ENCODE measurements around the gene B3GNT9. TPM values are rescaled to one million over a fixed set of nuclear protein-coding genes. Genes with fewer than 3 reads are reported as not detected.

B3GNT9 gene
- 13.9 TPM for total RNA-seq

DNA sequence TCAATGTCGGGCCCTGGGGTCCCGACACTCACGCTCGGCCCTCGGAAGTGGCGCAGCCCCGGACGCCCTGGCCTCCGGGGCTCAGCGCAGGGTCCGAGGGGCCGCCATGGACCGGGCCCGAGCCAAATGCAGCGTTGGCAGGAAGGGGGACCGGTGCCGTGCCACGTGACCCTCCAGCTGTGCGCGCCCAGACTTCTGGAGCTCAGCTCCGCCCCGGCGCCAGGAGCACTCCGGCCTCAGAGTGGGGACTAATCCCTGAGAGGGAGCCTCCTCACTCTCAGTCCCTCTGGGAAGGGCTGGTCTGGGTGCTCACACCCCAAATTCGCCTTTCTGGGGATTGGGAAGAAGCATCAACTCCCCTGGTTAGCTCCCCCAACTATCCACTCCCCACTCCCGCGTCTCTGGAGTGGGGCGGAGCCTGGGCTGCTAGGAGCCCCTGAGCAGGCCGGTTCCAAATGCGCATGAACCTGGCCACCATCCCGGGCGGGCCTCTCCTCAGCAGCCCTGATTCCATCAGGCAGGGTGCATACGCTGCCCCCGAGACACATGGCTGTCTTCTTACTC is at the start of gene B3GNT9:
B3GNT9 (minus strand) TSS at position 166 of the 564 bp plus-strand sequence. CDS start 513 bp downstream, outside the sequence.
- ATAC-seq, result peak; percentile 87
- DNase-seq (ENCODE audit: low spot score), result peak; percentile 86
- intact Hi-C loops (cut with DNase I), result no loop called here

DNA sequence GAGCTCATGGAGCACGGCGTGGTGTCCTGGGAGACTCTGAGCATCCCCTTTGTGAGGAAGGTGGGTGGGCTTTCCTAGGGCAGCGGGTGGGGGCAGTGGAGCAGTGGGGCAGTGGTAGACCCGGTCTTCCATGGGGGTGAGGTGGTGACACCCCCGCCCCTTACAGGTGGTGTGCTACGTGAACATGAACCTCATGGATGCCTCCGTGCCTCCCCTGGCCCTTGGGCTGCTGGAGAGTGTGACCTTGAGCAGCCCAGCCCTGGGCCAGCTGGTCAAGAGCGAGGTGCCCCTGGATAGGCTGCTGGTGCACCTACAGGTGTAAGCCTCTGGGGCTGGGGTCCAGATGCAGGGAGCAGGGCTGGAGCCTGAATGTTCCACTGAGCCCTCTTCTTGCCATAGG is 49.7 kb upstream of the B3GNT9 start:
- intact Hi-C loops (cut with DNase I), result no loop called here
- ATAC-seq (no peak), DNase-seq (ENCODE audit: low spot score) (no peak)

DNA sequence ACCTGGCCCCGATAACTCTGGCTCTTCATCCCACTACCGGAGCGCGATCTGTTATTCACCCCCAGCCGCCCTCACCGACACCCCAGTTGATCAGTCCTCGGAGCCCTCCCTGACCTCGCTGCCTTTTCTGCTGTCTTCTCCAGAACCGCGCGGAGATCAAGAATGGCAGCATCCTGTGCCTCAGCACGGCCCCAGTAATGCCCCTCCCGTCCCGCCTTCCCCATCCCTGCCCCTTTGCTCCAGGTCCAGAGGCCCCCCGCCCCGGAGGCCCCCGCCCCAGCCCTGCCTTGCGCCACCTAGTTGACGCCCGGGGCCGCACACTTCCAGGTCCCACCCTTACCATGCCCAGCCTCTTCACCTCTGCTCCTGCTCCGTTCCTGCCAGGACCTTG is 49.0 kb upstream of the B3GNT9 start:
- DNase-seq (ENCODE audit: low spot score) (no peak), ATAC-seq (peak; percentile 25)
- intact Hi-C loops (cut with DNase I), result no loop called here

- intact Hi-C loops (cut with DNase I), result no loop called here
- peak; percentile 45 for ATAC-seq
- no peak for DNase-seq (ENCODE audit: low spot score)
These were observed 48.4 kb upstream of the B3GNT9 start, which contains the start of gene ELMO3 for GRCh38 chr16:67199011-67199807. Gene ELMO3 (plus strand): TSS chr16:67199131. CDS start chr16:67199327, 196 bp downstream.

GRCh38 chr16:67198238-67198734 is 47.5 kb upstream of the B3GNT9 start:
- intact Hi-C loops (cut with DNase I), result no loop called here
- DNase-seq (ENCODE audit: low spot score) (no peak), ATAC-seq (peak; percentile 58)

DNA sequence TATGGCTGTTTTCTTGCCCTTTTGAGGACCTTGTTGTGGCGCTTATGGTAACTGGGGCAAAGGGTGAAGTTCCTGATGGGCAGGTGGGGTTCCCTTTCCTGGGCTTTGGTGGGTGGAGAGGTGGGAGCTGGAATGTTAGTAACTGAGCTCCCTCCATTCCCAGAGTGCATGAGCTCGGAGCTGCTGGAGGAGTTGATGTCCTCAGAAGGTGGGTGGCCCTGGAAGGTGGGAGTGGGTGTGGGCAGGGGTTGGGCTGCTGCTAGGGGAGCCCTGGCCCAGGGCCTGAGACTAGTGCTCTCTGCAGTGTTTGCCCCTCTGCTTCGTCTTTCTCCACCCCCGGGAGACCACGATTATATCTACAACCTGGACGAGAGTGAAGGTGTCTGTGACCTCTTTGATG is 46.9 kb upstream of the B3GNT9 start:
- DNase-seq (ENCODE audit: low spot score) (no peak), ATAC-seq (no peak)
- intact Hi-C loops (cut with DNase I), result no loop called here

DNA sequence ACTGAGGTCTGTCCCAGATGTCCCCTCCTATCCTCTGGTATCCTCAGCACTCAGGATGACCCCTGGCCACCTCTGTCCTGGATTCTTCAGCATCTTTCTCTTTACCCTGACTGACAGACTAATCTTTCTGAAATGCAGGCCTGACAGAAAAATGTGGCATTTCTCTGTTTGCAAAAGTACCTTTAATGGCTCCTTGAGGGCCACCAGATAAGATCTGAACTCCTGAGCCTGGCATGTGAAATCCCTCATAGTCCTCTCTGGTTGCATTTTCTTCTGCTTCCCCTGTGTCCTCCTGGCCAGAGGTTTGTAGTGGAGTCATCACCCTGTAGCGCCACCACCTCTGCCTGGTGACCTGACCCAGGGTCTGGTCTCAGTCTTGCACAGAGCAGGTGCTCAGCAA is 46.1 kb upstream of the B3GNT9 start:
- no peak for ATAC-seq
- DNase-seq (ENCODE audit: low spot score), result no peak
- intact Hi-C loops (cut with DNase I), result no loop called here

- intact Hi-C loops (cut with DNase I), result no loop called here
- ATAC-seq (no peak), DNase-seq (ENCODE audit: low spot score) (no peak)
These were observed 44.9 kb upstream of the B3GNT9 start for GRCh38 chr16:67195676-67196075.

GRCh38 chr16:67194260-67194659 is 43.5 kb upstream of the B3GNT9 start:
- intact Hi-C loops (cut with DNase I), result no loop called here
- no peak for ATAC-seq
- DNase-seq (ENCODE audit: low spot score), result no peak

GRCh38 chr16:67193536-67193935 is 42.7 kb upstream of the B3GNT9 start:
- DNase-seq (ENCODE audit: low spot score) (no peak), ATAC-seq (no peak)
- intact Hi-C loops (cut with DNase I), result no loop called here

- intact Hi-C loops (cut with DNase I), result no loop called here
- DNase-seq (ENCODE audit: low spot score) (no peak), ATAC-seq (no peak)
These were observed 42.1 kb upstream of the B3GNT9 start for GRCh38 chr16:67192781-67193361.

DNA sequence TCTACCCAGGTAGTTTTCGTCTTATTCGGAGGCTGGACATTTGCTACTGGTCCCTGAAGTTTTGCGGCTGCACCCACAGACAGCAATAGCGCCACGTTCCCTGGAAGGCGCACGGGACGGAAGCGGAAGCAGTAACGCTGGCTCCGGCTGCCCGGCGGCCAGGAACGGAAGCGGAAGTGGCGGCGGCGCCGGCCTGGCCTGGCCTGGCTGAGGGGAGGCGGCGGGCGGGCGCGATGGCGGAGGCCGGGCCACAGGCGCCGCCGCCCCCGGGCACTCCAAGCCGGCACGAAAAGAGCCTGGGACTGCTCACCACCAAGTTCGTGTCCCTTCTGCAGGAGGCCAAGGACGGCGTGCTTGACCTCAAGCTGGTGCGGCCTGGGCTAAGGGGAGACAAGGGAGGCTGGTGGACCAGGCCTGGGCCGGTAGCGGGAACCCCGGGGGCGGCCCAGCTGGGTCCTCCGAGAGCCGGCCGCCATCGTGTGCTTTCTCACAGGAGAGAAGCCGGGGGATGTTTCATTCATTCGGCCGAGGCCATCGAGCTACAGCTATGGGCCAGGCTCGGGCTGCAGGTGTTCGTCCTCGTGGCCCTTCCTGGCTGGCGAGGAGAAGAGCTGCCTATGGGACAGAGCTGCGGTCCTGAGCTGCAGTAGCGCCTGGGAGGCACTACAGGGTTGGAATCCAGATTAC is 41.3 kb upstream of the B3GNT9 start, which contains the start of gene E2F4:
E2F4 (plus strand) TSS at position 161 of the 687 bp plus-strand sequence; CDS start at position 234, 73 bp downstream.
- ATAC-seq, result peak; percentile 95
- peak; percentile 93 for DNase-seq (ENCODE audit: low spot score)
- intact Hi-C loops (cut with DNase I), result no loop called here

- intact Hi-C loops (cut with DNase I), result no loop called here
- DNase-seq (ENCODE audit: low spot score), result no peak
- peak; percentile 2 for ATAC-seq
These were observed 40.7 kb upstream of the B3GNT9 start for GRCh38 chr16:67191411-67191994.

DNA sequence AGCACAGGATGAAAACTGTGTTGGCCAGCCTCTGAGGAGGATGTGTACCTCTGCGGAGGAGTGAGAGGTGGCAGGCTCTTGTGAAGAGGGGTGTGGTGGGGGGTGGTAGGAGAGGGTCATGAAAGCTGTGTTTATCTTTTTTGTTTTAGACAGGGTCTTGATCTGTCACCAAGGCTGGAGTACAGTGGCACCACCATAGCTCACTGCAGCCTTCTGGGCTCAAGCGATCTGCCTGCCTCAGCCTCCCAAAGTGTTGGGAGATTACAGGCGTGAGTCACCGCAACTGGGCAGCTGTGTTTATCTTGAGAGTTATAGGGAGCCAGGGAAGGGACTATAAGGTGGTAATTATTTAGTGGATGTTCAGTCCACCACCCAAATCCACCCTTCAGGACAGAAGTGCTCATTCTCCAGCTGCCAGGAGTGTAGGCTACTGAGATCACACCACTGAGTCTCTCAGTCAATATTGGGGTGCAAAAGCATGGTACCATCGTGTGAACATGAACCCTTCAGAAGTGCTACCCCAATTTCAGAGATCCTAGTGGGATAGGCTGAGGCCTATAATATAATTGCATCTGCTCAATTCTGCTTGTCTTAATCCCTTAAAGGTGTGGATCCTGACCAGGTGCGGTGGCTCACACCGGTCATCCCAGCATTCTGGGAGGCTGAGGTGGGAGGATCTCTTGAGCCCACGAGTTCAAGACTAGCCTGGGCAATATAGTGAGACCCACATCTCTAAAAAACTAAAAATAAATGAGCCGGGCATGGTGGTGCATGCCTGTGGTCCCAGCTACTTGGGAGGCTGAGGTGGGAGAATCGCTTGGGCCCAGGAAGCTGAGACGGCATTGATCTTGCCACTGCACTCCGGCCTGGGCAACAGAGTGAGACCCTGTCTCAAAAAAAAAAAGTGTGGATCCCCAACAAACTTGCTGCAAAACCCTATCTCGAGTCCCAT is 39.9 kb upstream of the B3GNT9 start:
- DNase-seq (ENCODE audit: low spot score), result no peak
- intact Hi-C loops (cut with DNase I), result no loop called here
- ATAC-seq, result no peak

DNA sequence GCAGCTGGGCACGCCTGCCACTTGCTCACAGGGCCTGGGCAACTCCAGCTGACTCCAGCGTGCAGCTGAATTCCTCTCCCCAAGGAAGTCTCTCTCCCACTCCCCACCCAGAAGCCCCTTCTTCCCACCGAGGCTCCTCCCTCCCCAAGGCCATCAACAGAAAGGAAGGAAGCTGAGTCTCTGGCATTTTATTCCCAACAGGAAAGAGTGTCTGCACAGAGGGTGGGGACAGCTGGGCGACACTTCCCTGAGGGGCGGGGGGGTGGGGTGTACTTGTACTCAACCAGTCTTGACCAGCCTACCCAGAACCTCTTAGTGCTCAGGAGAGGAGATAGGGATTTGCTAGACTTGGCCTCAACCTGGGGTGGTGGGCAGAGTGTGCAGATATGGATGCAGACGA is 39.2 kb upstream of the B3GNT9 start, which contains the start of gene EXOC3L1:
EXOC3L1 (minus strand) TSS at position 96 of the 400 bp plus-strand sequence. CDS start 460 bp downstream, outside the sequence.
- ATAC-seq, result no peak
- DNase-seq (ENCODE audit: low spot score), result no peak
- intact Hi-C loops (cut with DNase I), result no loop called here

DNA sequence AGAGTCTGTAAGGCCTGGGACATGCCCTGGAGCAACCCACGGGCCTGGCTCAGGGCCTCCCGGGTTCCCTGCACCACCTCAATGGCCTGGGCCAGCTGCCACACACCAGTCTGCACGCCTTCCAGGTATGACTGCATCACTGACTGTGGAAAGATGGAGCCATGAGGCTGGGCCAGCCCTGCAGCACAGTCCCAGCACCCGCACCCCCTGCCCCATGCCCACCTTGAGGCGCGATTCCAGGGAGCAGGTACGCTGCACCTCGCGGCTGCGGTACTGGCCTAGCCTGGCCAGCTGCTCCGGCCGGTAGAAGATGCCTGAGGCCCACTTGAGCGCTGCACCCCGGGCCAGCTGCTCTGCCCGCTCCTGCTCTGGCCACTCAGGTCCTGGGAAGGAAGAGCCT is 38.0 kb upstream of the B3GNT9 start:
- intact Hi-C loops (cut with DNase I), result no loop called here
- ATAC-seq, result no peak
- DNase-seq (ENCODE audit: low spot score), result no peak

DNA sequence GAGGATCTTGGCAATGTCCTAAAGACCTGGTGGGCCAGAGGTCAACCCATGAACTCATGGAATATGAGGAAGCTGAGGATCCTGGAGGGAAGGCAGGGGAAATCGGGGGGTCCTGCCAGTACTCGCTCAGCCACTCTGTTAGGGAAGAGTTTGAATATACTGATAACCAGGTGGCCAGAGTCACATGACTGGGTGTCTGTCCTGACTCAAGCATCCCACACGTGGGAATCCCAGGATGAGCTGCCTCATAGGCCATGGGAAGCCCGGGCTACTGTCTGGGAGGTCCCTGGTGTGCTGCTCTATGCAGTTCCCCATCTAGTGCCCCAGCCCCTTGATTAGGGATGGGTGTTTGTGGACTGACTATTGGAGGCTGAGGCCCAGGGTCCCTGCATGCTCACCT is 37.5 kb upstream of the B3GNT9 start:
- intact Hi-C loops (cut with DNase I), result no loop called here
- DNase-seq (ENCODE audit: low spot score) (no peak), ATAC-seq (no peak)

Data from sciatic nerve (tissue), 2 donors.